Heart left ventricle (tissue), 16 donors: ENCODE results near the gene MPP7. TPM values are rescaled to one million over a fixed set of nuclear protein-coding genes. Genes with fewer than 3 reads are reported as not detected.
"Not testable (repeated sequence)": the region's sequence is repeated elsewhere in the genome, so short reads cannot be mapped to it uniquely, and the experiment has no call there.

Source experiments
- ATAC-seq, 4 donors: fragments of 200-7000 bp; cut with Tn5 transposase; one replicate each; pipeline ENCODE4 v1.9.1; 2020 to 2022; ENCODE audit warnings: moderate library complexity in 4 of 4, mild to moderate bottlenecking in 3 of 4, moderate number of reproducible peaks in 1 of 4
- DNase-seq, 5 donors: peaks; one replicate each; pipeline ENCODE4 v3.0.0-alpha.2; 2020
- H3K27ac ChIP-seq, 12 donors: fragments of 200-600 bp; sonication (generic) in 4 of 12; one replicate each; pipeline versions ENCODE4 v1.5.0 to v1.8.0; 2016 to 2022; ENCODE audit warnings: mild to moderate bottlenecking in 2 of 12
- H3K27me3 ChIP-seq, 9 donors: fragments of 200-600 bp; sonication (generic) in 2 of 9; one replicate each; pipeline versions ENCODE4 v1.5.1 to v1.8.0; 2016 to 2022; ENCODE audit warnings: mild to moderate bottlenecking in 3 of 9
- H3K36me3 ChIP-seq, 9 donors: fragments of 200-600 bp; sonication (generic) in 2 of 9; one replicate each; pipeline versions ENCODE4 v1.5.0 to v1.8.0; 2018 to 2022; ENCODE audit warnings: mild to moderate bottlenecking in 2 of 9
- H3K4me1 ChIP-seq, 12 donors: fragments of 200-600 bp; sonication (generic) in 4 of 12; one replicate each; pipeline versions ENCODE4 v1.5.0 to v1.8.0; 2016 to 2022; ENCODE audit warnings: mild to moderate bottlenecking in 3 of 12
- H3K4me3 ChIP-seq, 12 donors: fragments of 200-600 bp; sonication (generic) in 4 of 12; one replicate each; pipeline versions ENCODE4 v1.5.0 to v1.8.0; 2017 to 2022; ENCODE audit warnings: mild to moderate bottlenecking in 9 of 12, moderate library complexity in 4 of 12
- H3K9me3 ChIP-seq, 12 donors: fragments of 200-600 bp; sonication (generic) in 4 of 12; one replicate each; pipeline versions ENCODE4 v1.5.0 to v1.8.0; 2016 to 2022; ENCODE audit warnings: mild to moderate bottlenecking in 1 of 12
- POLR2A ChIP-seq, 2 donors: fragments of 450-650 bp; IDR thresholded peaks; one replicate each; pipeline ENCODE4 v1.6.1; 2017; ENCODE audit warnings: antibody characterized with exemption in 2 of 2, mild to moderate bottlenecking in 2 of 2, moderate library complexity in 2 of 2
- WGBS, 4 donors: extraction: QIAGEN DNeasy Blood & Tissue Kit in 2 of 4; methylation state at CpG; one replicate each; pipeline versions ENCODE4 v1.1.5 to v1.1.7; 2013 to 2018; 5-methylcytosine and 5-hydroxymethylcytosine counted together
- intact Hi-C, 10 donors: fragments of 100-400 bp; cut with DNase I; formaldehyde crosslinking; loops; one replicate each; pipeline versions ENCODE4 v1.11.1 to v1.14.2; 2022
- polyA plus RNA-seq, 2 donors: library from polyadenylated mRNA; stranded (reverse); fragments of 200-250 nt; gene quantifications; one replicate each; pipeline ENCODE4 v1.2.3, GENCODE V29; 2013
- total RNA-seq, 9 donors: library from RNA; depleted of rRNA in 2 of 9; stranded (reverse); fragments of >200 nt in 2 of 9; fragmentation: NEBNext Ultra II Directional in 3 of 9; extraction: Animal tissue kit (Norgen Biotek cat#: 25700) in 3 of 9; gene quantifications; one replicate each; pipeline versions ENCODE4 v1.1.0 to v1.2.4, GENCODE V29; 2016 to 2023
- TF ChIP-seq, protein P1 (sequence below), 12 donors: fragments of 200-600 bp; sonication (generic) in 4 of 12; IDR thresholded peaks; one replicate each; pipeline versions ENCODE4 v1.5.0 to v1.8.0; 2018 to 2022; ENCODE audit warnings: antibody characterized with exemption in 12 of 12, mild to moderate bottlenecking in 5 of 12
- donor health status: ischemic (EF 13 %, LVEDD 7.1; RV severe dilation, severe dysfunction).
- donor health status: healthy with polysubstance abuse.
- donor health status: DM: no; HTN: yes; CAD: no.
- donor health status: DM: no; HTN: no; CAD: no.
- donor health status: ischemic (EF 25% LVEDD 6.9; RV normal size, moderate dysfunction).
- donor health status: ischemic (EF 25% LVEDD 5.7; RV mildly dilated, moderate dysfunction).
- donor health status: healthy.
- donor health status: DM: yes; HTN: yes; CAD: no.
- donor health status: ischemic (EF 35%, LVEDD 5.7; RV mildly dilated, moderate dysfunction).
- donor health status: nonischemic (EF 11% LVEDD 7.7; RV severe dilation, severe dysfunction).
- donor health status: DM: yes; HTN: yes; CAD: no.
- donor health status: PGD.
- donor health status: ischemic (EF 29% LVEDD 5.4; RV normal size, mild dysfunction).
- donor health status: nonischemic (EF 23%, LVEDD 6.1; RV moderate dilation, normal function).

The MPP7 gene
- total and polyA plus RNA-seq, 11 donors: 3.1 to 18.6 (median 13.0) TPM

DNA sequence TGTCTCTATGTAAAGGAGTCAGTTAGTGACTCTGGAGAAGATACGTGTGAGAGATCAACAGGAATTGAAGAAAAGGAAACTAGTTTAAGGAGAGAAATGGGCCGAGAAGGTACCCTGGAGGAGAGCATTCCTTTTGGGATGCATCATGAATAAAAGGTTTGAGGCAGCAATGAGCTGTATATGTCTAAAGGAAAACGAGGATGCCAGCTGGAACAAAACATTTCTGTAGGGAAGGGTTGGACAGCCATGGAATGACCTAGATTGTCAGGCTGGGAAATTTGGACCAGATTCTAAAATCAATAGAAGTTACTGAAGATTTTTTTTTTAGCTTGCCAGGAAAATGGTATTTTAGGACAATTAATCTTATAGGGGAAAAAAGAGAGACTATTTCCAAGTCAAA, 17.2 kb upstream of the MPP7 start:
- Histone ChIP-seq H3K4me1 (no peaks in the 10 kb centered on the region), H3K27ac (no peak overlapping the region), H3K4me3 (no peak overlapping the region), H3K27me3 (no peaks in the 10 kb centered on the region), H3K9me3 (no peaks in the 10 kb centered on the region), H3K36me3 (no peaks in the 10 kb centered on the region)
- ATAC-seq (no peak), DNase-seq (no peak)
- TF ChIP-seq, protein P1, sequence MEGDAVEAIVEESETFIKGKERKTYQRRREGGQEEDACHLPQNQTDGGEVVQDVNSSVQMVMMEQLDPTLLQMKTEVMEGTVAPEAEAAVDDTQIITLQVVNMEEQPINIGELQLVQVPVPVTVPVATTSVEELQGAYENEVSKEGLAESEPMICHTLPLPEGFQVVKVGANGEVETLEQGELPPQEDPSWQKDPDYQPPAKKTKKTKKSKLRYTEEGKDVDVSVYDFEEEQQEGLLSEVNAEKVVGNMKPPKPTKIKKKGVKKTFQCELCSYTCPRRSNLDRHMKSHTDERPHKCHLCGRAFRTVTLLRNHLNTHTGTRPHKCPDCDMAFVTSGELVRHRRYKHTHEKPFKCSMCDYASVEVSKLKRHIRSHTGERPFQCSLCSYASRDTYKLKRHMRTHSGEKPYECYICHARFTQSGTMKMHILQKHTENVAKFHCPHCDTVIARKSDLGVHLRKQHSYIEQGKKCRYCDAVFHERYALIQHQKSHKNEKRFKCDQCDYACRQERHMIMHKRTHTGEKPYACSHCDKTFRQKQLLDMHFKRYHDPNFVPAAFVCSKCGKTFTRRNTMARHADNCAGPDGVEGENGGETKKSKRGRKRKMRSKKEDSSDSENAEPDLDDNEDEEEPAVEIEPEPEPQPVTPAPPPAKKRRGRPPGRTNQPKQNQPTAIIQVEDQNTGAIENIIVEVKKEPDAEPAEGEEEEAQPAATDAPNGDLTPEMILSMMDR (IDR thresholded peaks at IDR 0.05): no peak
- TF ChIP-seq POLR2A (IDR thresholded peaks at IDR 0.05): no peak
- WGBS, 4 donors: 58 to 71% (median 64%) methylated on average over 3 of the region's 3 CpGs
- intact Hi-C loops: no loop called here

DNA sequence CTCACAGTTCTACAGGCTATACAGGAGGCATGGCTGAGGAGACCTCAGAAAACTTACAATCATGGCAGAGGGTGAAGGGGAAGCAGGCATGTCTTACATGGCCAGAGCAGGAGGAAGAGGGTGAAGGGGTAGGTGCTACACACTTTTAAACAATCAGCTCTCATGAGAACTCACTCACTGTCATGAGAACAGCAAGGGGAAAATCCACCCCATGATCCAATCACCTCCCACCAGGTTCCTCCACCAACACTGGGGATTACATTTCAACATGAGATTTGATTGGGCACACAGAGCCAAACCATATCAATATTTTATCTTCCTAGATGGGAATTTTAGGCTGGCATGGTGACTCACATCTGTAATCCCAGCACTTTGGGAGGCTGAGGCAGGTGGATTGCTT, 16.2 kb upstream of the MPP7 start:
- H3K27ac ChIP-seq, ATAC-seq, H3K4me3 ChIP-seq, H3K36me3 ChIP-seq, H3K27me3 ChIP-seq, H3K4me1 ChIP-seq, intact Hi-C loops, DNase-seq, H3K9me3 ChIP-seq: not testable (repeated sequence)

DNA sequence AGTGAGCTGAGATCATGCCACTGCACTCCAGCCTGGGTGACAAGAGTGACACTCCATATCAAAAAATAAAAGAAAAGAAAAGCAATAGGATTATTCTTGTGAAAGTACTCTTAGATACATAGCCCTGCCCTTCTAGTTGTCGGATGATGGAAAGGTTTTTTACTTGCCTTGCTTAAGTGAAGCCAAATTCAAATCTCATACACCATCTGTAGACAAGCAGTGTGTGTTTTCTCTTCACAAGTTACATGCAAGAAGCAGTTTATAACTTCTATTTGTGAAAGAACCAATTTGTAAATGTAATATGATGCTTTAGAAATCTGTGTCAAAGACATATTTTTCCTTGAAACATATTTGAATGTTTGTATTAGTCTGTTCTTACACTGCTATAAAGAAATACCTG, 15.8 kb upstream of the MPP7 start:
- H3K4me1 ChIP-seq: no peaks in the 10 kb centered on the region
- WGBS, 4 donors: 80 to 100% (median 95%) methylated on average over 1 of the region's 1 CpG
- ATAC-seq: no peak
- intact Hi-C loops: no loop called here
- no peaks in the 10 kb centered on the region for H3K9me3 ChIP-seq
- H3K4me3 ChIP-seq: no peak overlapping the region
- H3K27me3 ChIP-seq: no peaks in the 10 kb centered on the region
- no peaks in the 10 kb centered on the region for H3K36me3 ChIP-seq
- no peak overlapping the region for H3K27ac ChIP-seq
- DNase-seq: no peak
- TF ChIP-seq, protein P1 (IDR thresholded peaks at IDR 0.05): no peak
- no peak for TF ChIP-seq POLR2A (IDR thresholded peaks at IDR 0.05)

DNA sequence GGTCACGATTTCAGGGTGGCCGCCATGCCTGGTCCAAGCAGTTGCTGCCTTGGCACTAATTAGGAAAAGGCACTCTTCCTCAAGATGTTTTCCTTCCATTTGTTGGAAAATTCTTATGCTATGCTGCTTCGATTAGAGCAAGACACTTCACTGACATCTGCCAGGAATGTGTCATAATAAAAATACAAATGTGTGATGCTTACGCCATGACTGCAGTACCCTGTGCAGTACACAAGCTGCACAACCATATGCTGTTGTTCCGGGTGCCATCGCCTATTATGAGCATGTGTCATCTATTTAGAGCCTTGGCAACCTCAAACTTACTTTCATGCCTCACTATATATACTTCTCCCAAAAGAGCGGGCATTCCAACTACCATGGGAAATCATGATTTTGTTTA, 14.9 kb upstream of the MPP7 start:
- Histone ChIP-seq H3K27ac (no peak overlapping the region), H3K4me1 (no peaks in the 10 kb centered on the region), H3K4me3 (no peak overlapping the region), H3K36me3 (no peaks in the 10 kb centered on the region), H3K27me3 (peaks cover 0 to 2% (median 0%) of the 10 kb centered on the region in 9 donors), H3K9me3 (no peaks in the 10 kb centered on the region)
- intact Hi-C loops: no loop called here
- WGBS, 4 donors: 75 to 84% (median 80%) methylated on average over 7 of the region's 7 CpGs
- TF ChIP-seq POLR2A (IDR thresholded peaks at IDR 0.05): no peak
- TF ChIP-seq, protein P1 (IDR thresholded peaks at IDR 0.05): no peak
- ATAC-seq (no peak), DNase-seq (no peak)

DNA sequence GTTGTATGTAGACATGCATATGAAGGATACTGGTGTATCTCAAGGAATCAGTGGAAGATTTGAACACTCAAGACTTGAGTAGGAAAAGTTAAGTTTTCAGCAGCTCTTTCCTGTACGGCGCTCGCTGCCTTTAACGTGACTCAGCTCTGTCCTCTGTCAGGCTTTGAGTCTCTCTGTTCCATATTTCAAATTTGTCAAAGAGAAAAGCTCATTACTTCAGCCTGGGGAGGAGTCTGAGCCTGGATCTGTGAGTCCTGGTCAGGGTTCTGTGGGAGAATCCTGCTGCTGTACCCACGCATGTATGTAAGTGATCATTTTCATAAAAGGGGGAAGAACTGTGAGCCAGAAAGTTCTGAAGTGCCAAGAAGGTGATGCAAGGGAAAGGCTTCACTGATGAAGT, 13.8 kb upstream of the MPP7 start:
- peaks cover 0 to 5% (median 0%) of the 10 kb centered on the region in 9 donors for H3K27me3 ChIP-seq
- TF ChIP-seq, protein P1 (IDR thresholded peaks at IDR 0.05): no peak
- TF ChIP-seq POLR2A (IDR thresholded peaks at IDR 0.05): no peak
- 74 to 86% (median 84%) methylated on average over 5 of the region's 5 CpGs for WGBS, 4 donors
- intact Hi-C loops: no loop called here
- no peaks in the 10 kb centered on the region for H3K36me3 ChIP-seq
- no peak overlapping the region for H3K4me3 ChIP-seq
- no peaks in the 10 kb centered on the region for H3K9me3 ChIP-seq
- no peaks in the 10 kb centered on the region for H3K4me1 ChIP-seq
- DNase-seq: no peak
- ATAC-seq: no peak
- no peak overlapping the region for H3K27ac ChIP-seq
